GM18907 (cell line): ENCODE data around the gene KCNIP3.

Source experiments
- ATAC-seq: cut with Tn5 transposase; IDR thresholded peaks from one replicate; pipeline ENCODE4 v1.9.1; 2021; ENCODE audit warnings: mild to moderate bottlenecking, moderate library complexity; ENCODE audit not compliant: unreplicated experiment

The KCNIP3 gene

GRCh38 chr2:95274291-95275150 is 22.6 kb upstream of the KCNIP3 start, which contains the start of gene PROM2:
Gene PROM2 (plus strand): TSS chr2:95274449. CDS start chr2:95274586, 137 bp downstream.
- no peak for ATAC-seq

DNA sequence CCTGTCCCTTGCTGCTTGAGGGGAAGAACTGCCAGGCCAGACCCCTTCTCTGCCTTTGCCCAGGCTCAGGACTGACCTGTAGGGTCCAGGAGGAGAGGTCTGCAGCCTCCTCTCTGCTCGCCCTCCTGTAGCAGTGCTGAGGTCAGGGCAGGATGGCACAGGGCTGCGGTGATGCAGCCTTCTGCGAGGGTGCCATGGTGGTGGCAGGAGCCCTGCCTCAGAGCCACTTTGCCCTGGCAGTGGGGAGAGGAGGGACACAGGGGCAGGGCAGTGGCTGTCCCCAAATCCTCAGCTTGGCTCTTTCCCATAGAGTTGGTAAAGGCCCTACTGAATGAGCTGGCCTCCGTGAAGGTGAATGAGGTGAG is 22.0 kb upstream of the KCNIP3 start:
- ATAC-seq, result no peak

DNA sequence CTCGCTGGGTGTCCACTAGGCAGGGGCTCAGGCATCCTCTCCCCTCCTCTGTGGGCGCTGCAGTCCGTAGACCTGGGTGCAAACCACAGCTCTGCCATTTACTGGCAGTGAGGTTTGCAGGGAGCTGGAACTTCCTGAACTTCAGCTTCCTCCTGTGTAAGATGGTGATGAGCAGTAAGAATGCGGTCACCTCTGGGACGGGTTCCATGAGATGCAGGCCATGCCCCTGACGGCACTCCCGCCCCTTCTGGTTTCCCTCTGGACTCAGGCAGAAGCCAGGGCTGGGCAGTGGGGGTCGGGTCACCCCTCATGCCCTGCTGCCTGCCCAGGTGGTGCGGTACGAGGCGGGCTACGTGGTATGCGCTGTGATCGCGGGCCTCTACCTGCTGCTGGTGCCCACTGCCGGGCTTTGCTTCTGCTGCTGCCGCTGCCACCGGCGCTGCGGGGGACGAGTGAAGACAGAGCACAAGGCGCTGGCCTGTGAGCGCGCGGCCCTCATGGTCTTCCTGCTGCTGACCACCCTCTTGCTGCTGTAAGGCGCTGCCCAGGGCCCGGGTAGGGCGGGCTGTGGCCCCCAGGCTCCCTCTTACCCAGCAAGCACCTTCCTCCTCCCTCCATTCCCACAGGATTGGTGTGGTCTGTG is 21.4 kb upstream of the KCNIP3 start:
- ATAC-seq, result no peak

- ATAC-seq, result no peak
Observed at GRCh38 chr2:95276244-95276887, 20.8 kb upstream of the KCNIP3 start.

GRCh38 chr2:95276888-95277245 is 20.3 kb upstream of the KCNIP3 start:
- ATAC-seq, result no peak

GRCh38 chr2:95277246-95277906 is 19.8 kb upstream of the KCNIP3 start:
- no peak for ATAC-seq

GRCh38 chr2:95278051-95278471 is 19.1 kb upstream of the KCNIP3 start:
- no peak for ATAC-seq

GRCh38 chr2:95278637-95279225 is 18.4 kb upstream of the KCNIP3 start:
- no peak for ATAC-seq

- ATAC-seq, result no peak
Observed at GRCh38 chr2:95279435-95280035, 17.6 kb upstream of the KCNIP3 start.

GRCh38 chr2:95281071-95281470 is 16.1 kb upstream of the KCNIP3 start:
- ATAC-seq, result no peak

- no peak for ATAC-seq
Observed at GRCh38 chr2:95281786-95282185, 15.4 kb upstream of the KCNIP3 start.

- no peak for ATAC-seq
Observed at GRCh38 chr2:95282458-95282857, 14.7 kb upstream of the KCNIP3 start.

DNA sequence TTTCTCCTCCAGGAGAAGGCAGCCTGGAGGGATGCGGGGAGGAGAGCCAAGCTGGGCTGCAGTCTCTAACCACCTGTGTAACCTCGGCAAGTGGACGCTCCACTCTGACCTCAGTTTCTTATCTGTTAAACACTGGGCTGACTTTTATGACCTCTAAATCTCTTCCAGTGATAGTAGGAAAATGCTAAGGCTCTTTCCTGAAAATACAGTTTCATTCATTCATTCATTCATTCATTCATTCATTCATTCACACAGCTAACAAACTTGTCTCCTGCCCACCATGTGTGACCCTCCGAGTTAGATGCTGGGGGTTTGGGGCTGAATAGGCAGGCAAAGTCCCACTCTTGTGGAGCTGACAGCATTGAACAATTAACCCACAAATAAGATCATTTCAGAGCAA is 13.6 kb upstream of the KCNIP3 start:
- no peak for ATAC-seq

DNA sequence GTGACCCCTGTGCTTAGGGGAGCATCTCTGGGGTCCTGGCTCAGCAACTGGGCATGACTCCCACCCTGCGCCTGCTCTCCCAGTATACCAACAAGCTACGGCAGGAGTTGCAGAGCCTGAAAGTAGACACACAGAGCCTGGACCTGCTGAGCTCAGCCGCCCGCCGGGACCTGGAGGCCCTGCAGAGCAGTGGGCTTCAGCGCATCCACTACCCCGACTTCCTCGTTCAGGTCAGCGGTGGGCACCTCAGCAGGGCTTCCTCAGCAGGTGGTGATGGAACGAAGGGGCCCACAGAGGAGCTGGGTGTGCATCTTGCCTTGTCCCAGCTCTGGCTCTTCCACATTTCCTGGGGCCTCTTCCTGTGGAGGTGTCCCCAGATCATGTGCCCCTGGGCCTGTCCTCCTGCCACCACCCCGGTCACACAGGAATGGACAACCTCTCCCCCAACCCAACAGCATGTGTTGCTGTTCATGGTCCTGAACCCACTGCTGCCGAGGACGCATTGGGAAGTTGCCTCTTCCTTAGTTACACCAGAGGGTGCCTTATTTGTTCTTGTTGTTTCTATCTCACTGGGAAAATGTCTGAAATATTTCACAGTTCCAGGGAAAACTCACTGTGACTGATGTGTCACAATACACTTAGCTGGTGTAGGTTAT is 12.1 kb upstream of the KCNIP3 start:
- no peak for ATAC-seq

- no peak for ATAC-seq
Observed at GRCh38 chr2:95285542-95285932, 11.6 kb upstream of the KCNIP3 start.

GRCh38 chr2:95287336-95287735 is 9.8 kb upstream of the KCNIP3 start:
- ATAC-seq, result no peak

- ATAC-seq, result no peak
Observed at GRCh38 chr2:95287806-95288205, 9.3 kb upstream of the KCNIP3 start.

DNA sequence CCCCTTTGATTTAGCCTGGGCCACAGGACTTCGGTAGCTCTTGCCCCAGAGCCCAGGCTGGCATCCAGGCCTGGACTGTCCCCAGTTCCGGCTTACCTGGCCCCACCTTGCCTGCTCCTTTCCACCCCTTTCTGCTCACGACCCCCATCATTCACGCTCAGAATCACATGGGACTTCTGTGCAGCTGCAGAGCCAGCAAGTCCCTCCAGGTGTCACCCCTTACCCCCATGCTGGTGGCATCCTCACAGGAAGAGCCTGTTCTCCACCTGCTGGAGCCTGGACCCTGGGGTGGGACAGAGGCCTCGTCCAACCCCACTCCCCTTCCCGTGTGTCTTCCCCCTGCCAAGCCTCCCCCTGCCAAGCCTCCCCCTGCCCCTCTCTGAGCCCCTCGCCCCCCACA is 7.9 kb upstream of the KCNIP3 start:
- no peak for ATAC-seq

DNA sequence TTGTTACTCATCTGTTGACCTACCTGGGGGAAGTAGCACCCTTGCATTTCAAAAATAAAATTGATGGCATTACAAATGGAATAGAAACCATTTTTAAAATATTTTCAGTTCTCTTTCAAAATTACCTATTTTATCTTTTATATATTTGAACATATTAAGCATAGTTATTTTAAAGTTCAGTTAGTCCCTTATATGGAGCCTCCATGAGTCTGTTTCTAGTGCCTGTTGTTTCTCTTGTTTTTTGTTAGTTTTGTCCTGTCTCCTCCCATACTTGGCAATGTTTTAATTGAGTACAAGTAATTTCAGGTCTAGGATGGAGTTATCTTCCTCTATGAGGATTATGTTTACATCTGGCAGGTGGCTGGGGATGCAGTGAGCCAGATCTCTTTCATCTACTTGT is 5.9 kb upstream of the KCNIP3 start:
- no peak for ATAC-seq

DNA sequence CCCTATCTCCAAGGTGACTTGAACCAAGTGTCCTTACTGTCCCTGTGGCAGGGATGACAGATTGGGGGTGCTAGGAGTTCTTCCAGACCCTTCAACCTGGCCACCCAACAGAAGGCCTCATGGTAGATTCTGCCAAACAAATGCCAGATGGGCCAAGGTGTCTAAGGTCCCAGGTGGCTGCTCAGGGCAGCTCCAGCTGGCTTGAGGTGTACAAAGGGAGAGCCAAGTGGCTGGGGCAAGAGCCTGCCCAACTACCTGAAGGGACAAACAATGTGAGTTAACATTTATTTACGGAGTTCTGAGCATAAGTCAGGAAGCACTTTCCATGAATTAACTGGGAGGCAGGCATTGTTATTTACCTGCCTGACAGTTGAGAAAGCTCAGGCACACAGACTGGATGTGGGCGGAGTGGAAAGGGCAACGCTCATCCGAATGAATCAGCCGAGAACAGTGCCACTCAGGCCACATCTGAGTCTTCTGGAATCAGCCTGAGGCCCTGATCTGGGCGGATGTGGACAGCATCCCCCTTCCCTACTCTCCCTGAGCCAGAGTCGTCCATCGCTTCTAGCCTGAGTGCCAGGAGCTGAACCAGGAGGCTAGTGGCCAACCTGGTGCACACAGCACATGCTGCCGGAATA is 4.4 kb upstream of the KCNIP3 start:
- ATAC-seq, result no peak
